Glomerular visceral epithelial cell (primary cell): ENCODE data around the gene NEUROD1.

ENCODE experiments used
- DNase-seq: peaks from one replicate; pipeline ENCODE4 v3.0.0-alpha.2; 2016; ENCODE audit errors: extremely low spot score

Gene NEUROD1

DNA sequence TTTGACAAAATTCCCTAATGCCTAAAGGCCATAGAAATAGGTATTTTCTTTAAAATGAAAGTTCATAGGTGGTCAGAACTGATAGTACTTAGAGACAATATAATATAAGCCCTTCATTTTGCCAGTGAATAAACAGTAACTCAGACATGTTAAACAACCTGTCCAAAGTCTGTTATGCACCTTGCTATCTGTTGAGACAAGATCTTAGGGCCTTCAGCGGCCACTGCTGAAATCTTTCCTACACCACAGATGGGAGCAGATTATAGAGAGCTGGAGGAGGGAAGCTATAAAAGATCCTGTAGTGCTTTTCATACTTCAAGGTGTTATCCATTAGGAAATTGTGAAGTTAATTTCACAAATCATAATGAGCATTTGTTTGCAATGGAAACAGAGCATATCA is 37.2 kb downstream of the NEUROD1 start:
- DNase-seq, result no peak

DNA sequence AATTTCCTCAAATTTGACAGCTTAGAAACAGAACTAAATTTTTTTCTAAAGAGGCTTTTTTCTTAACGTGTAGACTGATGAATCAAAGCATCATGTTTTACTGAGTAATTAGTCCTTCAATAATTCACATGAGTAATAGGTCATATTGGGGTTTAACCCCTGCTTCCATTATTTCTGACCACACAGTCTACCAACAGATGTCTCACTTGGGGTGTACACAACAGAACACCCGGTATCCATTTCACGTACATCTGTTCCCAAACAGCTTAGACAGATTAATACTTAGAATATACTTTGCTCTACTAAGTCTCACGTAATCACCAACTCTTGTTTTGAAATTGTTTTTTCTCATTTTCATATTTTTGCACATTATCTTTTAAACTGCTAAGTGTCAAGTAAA is 38.2 kb downstream of the NEUROD1 start:
- DNase-seq, result no peak

DNA sequence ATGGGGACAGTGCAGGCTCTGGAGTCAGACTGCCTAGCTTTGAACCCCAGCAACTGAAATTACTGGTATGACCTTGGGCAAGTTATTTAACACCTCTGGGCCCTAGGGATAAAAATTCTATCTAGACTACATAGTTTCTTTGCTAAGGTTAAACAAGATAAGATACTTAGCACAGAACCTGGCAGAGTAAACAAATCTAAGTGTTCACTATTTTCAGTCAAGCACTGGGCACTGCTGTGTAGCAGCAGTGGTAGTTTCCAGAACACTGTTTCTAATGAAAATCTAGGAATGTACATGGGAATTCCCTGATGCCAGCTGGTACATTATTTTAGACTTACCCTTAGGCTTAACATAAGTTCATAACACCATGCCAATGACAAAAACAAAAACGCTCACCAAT is 40.6 kb downstream of the NEUROD1 start:
- no peak for DNase-seq

DNA sequence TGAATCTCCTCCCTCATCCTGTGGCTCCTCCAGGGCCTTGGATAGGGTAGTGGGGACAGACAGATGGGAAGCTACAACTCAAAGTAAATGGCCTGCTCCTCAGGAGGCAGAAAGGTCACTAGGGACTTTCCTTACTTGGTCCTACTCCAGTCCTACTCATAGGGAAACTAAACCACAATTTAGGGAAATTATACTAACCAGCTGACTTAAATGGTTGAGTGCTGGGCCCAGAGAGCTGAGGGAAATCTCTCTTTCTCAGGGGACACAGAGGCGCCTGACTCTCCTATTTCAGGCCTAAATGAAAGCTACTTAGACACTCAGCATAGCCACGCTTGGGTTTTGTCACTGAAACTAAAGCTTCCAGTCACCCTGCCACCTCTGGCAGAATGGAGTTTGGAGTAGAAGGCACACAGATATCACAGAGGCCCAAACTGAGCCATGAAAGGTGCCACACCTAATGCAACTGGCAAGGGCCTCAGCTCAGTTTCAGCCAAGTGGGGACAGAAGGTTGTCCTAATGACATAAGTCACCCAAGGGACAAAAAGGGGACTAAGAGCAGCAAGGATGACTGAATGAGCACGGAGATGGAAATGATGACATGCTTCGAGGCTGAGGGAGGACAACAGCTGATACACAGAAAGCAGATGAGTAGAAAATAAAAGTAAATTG is 47.5 kb downstream of the NEUROD1 start:
- DNase-seq, result no peak

DNA sequence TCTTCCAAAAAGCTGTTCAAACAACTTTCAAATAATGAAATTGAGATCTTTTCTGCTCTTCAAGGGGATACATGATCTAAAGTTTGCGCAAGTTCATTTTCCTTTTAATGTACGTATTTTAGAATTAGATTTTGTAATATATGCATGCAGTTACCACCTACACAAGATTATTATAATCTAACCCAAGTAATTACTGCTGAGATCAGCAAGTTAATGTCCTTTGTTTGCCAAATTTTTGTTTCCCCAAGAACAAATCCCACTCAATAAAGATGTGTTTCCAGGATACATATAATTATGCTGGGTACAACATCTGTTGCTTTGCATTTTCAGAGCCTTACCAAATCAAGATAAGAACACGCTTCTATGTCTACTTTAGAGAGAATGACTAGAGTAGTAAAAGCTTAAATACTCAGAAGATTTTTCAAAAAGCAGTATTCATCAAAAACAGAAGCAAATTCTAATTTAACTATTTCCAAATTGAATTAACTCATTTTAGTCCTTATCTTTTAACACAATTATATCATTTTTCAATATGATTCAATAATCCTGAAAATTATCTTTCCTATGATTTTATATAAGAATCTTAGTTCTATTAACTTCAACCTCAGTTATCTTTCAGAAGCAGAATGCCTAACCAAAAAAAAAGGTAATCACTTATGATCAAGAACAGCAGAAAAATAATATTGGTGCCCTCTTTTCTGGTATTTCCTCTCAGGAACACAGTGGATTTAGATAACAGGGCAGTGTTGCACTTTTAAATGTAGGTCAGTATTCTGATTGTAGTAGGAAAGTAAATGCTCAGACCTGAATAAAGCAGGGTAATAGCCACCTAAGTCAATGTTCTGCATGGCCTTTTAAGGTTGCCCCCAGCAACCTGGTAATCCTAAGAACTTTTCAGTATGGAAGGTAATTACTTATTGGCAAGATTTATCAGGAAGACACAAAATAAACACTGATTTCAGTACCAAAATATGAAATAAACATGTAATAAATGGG is 51.4 kb downstream of the NEUROD1 start:
- no peak for DNase-seq

DNA sequence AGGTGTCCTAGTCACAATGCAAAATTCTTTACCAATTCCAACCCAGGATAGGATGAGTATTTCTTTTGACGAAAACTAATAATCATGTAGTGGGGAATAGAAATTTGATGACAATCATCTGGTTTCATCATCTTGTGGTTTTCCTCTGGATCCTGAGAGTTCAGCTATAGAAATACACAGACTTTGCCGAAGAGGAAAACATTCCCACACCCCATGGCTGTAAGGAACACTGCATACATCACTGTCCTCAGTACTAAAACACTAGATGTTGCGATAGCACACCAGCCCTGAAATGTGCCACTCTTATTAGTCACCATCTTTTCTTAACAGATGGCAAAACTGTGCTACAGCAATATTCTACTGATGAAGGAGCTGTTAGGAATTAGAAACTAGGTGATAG is 52.8 kb downstream of the NEUROD1 start:
- no peak for DNase-seq

DNA sequence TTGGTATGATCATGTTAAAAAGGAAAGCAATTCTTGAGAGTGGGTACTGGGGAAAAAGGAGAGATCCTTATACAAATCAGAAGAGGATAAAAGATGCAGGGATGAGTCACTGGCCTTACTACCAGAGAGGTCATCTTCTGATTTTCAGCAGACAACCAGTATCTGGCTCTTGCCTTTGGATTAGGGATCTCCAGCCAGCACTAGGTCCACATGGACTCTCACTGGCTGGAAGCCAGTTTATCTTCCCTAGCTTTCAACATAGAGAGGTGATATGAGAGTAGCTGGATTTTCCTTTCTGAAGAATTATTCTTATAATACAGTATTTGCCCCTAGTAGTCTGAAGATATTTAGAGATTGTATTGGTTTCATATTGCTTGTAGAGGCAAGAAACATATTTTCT is 53.6 kb downstream of the NEUROD1 start:
- DNase-seq, result no peak
